SK-N-SH (cell line): Measurements from ENCODE around the gene AUTS2. TPM values are rescaled to one million over a fixed set of nuclear protein-coding genes. Genes with fewer than 3 reads are reported as not detected.

ENCODE experiments used
- CTCF ChIA-PET: fragments of 300-600, 350-600 bp; formaldehyde crosslinking; extraction: SDS; loops from one replicate; lab custom pipeline; 2021; lab: Yijun Ruan, JAX
- POLR2A ChIA-PET: fragments of 350-600 bp; sonication (Branson Sonifier 250); formaldehyde crosslinking; extraction: SDS; loops from one replicate; lab custom pipeline; 2020; ENCODE audit warnings: antibody characterized with exemption, inconsistent platforms; lab: Yijun Ruan, JAX
- DNase-seq: peaks from one replicate; pipeline ENCODE4 v3.0.0; 2012
- H2AFZ ChIP-seq: fragments of 200-600 bp; sonication (generic); 2 replicates; pipeline ENCODE4 v1.8.1; 2016; ENCODE audit warnings: antibody characterized with exemption, mild to moderate bottlenecking, low read depth
- H3F3A ChIP-seq: fragments of 200-600 bp; sonication (generic); replicated peaks from 2 replicates; pipeline ENCODE3; 2016; ENCODE audit warnings: antibody characterized with exemption, mild to moderate bottlenecking; ENCODE audit not compliant: insufficient read depth
- H3K27ac ChIP-seq, 2 experiments: fragments of 200-500 bp in 1 of 2; fragments of 200-600 bp in 1 of 2; sonication (Bioruptor generic) in 1 of 2; sonication (generic), shearing (Covaris generic) in 1 of 2; 2 replicates each; pipeline versions ENCODE4 v1.5.1 to v1.6.1; 2014 to 2016; ENCODE audit warnings: low read depth in 2 of 2, inconsistent platforms in 1 of 2, low read length in 1 of 2, mild to moderate bottlenecking in 1 of 2, mixed read lengths in 1 of 2
- H3K27me3 ChIP-seq: fragments of 200-600 bp; sonication (generic), shearing (Covaris generic); 2 replicates; pipeline ENCODE4 v1.6.1; 2016; ENCODE audit warnings: mixed run types; ENCODE audit not compliant: insufficient read depth
- H3K36me3 ChIP-seq, 2 experiments: fragments of 200-500 bp in 1 of 2; fragments of 200-600 bp in 1 of 2; sonication (Bioruptor generic) in 1 of 2; sonication (generic) in 1 of 2; replicated peaks in 1 of 2; 2 replicates each; pipeline versions ENCODE3 to v1.5.1; 2014 to 2016; ENCODE audit warnings: low read length in 1 of 2, mild to moderate bottlenecking in 1 of 2; ENCODE audit not compliant: insufficient read depth in 2 of 2, control insufficient read depth in 1 of 2
- H3K4me1 ChIP-seq, 2 experiments: fragments of 200-500 bp in 1 of 2; fragments of 200-600 bp in 1 of 2; sonication (Bioruptor generic) in 1 of 2; sonication (generic), shearing (Covaris generic) in 1 of 2; 2 replicates each; pipeline versions ENCODE4 v1.5.1 to v1.6.1; 2014 to 2016; ENCODE audit warnings: low read depth in 1 of 2, low read length in 1 of 2, mixed run types in 1 of 2; ENCODE audit not compliant: insufficient read depth in 2 of 2, control insufficient read depth in 1 of 2
- H3K4me2 ChIP-seq: fragments of 200-600 bp; sonication (generic), shearing (Covaris generic); 2 replicates; pipeline ENCODE4 v1.6.1; 2017; ENCODE audit warnings: mixed run types
- H3K4me3 ChIP-seq, 2 experiments: fragments of 200-500 bp in 1 of 2; fragments of 200-600 bp in 1 of 2; sonication (Bioruptor generic) in 1 of 2; sonication (generic), shearing (Covaris generic) in 1 of 2; 2 replicates each; pipeline versions ENCODE4 v1.5.1 to v1.8.1; 2014 to 2016; ENCODE audit warnings: low read depth in 2 of 2, inconsistent platforms in 1 of 2, low read length in 1 of 2, mild to moderate bottlenecking in 1 of 2, mixed read lengths in 1 of 2, moderate library complexity in 1 of 2
- H3K79me2 ChIP-seq: fragments of 200-600 bp; sonication (generic); 2 replicates; pipeline ENCODE4 v1.8.1; 2017; ENCODE audit warnings: mild to moderate bottlenecking; ENCODE audit not compliant: insufficient read depth
- H3K9ac ChIP-seq: fragments of 200-600 bp; sonication (generic); 2 replicates; pipeline ENCODE4 v1.6.1; 2017; ENCODE audit warnings: mixed run types
- H3K9me2 ChIP-seq: fragments of 200-600 bp; sonication (generic); 2 replicates; pipeline ENCODE4 v1.6.1; 2017; ENCODE audit warnings: mixed run types
- H3K9me3 ChIP-seq: fragments of 200-600 bp; sonication (generic); 2 replicates; pipeline ENCODE4 v1.6.1; 2017; ENCODE audit warnings: mixed run types, mild to moderate bottlenecking, moderate library complexity
- H4K20me1 ChIP-seq: fragments of 200-600 bp; sonication (generic); 2 replicates; pipeline ENCODE4 v1.6.1; 2017; ENCODE audit warnings: mild to moderate bottlenecking, mixed run types; ENCODE audit not compliant: insufficient read depth
- CHD2 ChIP-seq: fragments of 150-350 bp; IDR thresholded peaks from 2 replicates; pipeline ENCODE4 v1.6.1; 2018; ENCODE audit warnings: low read length; ENCODE audit not compliant: partially characterized antibody
- FOSL2 ChIP-seq: IDR thresholded peaks from 2 replicates; pipeline ENCODE4 v1.4.0; 2012; ENCODE audit warnings: low read depth, mild to moderate bottlenecking, moderate library complexity, borderline replicate concordance
- GABPA ChIP-seq: IDR thresholded peaks from 2 replicates; pipeline ENCODE4 v1.4.0; 2012; ENCODE audit warnings: low read depth, mild to moderate bottlenecking
- NRF1 ChIP-seq: IDR thresholded peaks from 2 replicates; pipeline ENCODE4 v1.6.1; 2012; ENCODE audit warnings: low read depth, mild to moderate bottlenecking, low read length
- RAD21 ChIP-seq: IDR thresholded peaks from 2 replicates; pipeline ENCODE4 v1.6.1; 2012; ENCODE audit warnings: mild to moderate bottlenecking, low read length
- RFX5 ChIP-seq: IDR thresholded peaks from 2 replicates; pipeline ENCODE4 v1.6.1; 2012; ENCODE audit warnings: mild to moderate bottlenecking, improper control_type of control experiment, low read length
- RXRA ChIP-seq: IDR thresholded peaks from 2 replicates; pipeline ENCODE4 v1.4.0; 2012; ENCODE audit warnings: low read depth, mild to moderate bottlenecking, borderline replicate concordance
- SIN3A ChIP-seq: IDR thresholded peaks from 2 replicates; pipeline ENCODE4 v1.6.1; 2012; ENCODE audit warnings: low read depth, mild to moderate bottlenecking, low read length, moderate library complexity, borderline replicate concordance
- TAF1 ChIP-seq: IDR thresholded peaks from 2 replicates; pipeline ENCODE4 v1.6.1; 2012; ENCODE audit warnings: low read depth, mild to moderate bottlenecking, low read length, moderate library complexity, borderline replicate concordance
- TCF12 ChIP-seq: IDR thresholded peaks from 2 replicates; pipeline ENCODE4 v1.4.0; 2012
- TEAD4 ChIP-seq: IDR thresholded peaks from 2 replicates; pipeline ENCODE4 v1.4.0; 2012; ENCODE audit warnings: mild to moderate bottlenecking, borderline replicate concordance; ENCODE audit not compliant: insufficient read depth
- USF1 ChIP-seq: IDR thresholded peaks from 2 replicates; pipeline ENCODE4 v1.4.0; 2012; ENCODE audit warnings: low read depth, borderline replicate concordance
- YY1 ChIP-seq: IDR thresholded peaks from 2 replicates; pipeline ENCODE4 v1.4.0; 2012; ENCODE audit warnings: low read depth, mild to moderate bottlenecking
- ZBTB33 ChIP-seq: IDR thresholded peaks from 2 replicates; pipeline ENCODE4 v1.4.0; 2012; ENCODE audit warnings: low read depth, borderline replicate concordance
- WGBS: methylation state at CpG from one replicate; pipeline ENCODE4 v1.1.6; 2017; ENCODE audit warnings: low lambda C conversion rate; 5-methylcytosine and 5-hydroxymethylcytosine counted together
- polyA plus RNA-seq, 3 experiments: library from polyadenylated mRNA; depleted of rRNA; stranded (reverse); fragments of >200 nt; gene quantifications; 2 replicates each; pipeline ENCODE4 v1.2.3, GENCODE V29; 2012
- TF ChIP-seq, protein P1 (sequence below): IDR thresholded peaks from 2 replicates; pipeline ENCODE4 v1.4.0; 2012; ENCODE audit warnings: low read depth

The AUTS2 gene
- polyA plus RNA-seq, 1 of the 3 experiments (the other 2 are of a cell fraction) = 15.6 TPM

DNA sequence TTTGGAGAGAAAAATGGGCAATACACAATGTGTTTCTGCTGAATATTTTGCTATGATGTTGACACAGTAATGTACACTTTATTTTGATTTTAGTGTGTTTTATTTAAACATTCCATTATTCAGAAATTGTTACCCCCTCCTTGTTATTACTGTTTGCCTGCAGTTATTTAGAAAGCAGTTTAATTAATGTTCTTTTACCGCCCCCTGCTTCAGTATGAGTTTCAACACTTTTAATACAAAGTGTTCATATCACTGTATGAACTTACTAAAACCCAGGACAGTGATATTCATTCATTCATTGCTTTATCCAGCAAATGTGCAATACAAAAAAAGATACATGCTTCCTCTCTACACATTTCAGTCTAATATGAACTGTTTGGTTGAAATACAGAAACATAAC lies 159.3 kb downstream of the AUTS2 start:
- WGBS = 92% methylated on average over 1 of the region's 1 CpG

DNA sequence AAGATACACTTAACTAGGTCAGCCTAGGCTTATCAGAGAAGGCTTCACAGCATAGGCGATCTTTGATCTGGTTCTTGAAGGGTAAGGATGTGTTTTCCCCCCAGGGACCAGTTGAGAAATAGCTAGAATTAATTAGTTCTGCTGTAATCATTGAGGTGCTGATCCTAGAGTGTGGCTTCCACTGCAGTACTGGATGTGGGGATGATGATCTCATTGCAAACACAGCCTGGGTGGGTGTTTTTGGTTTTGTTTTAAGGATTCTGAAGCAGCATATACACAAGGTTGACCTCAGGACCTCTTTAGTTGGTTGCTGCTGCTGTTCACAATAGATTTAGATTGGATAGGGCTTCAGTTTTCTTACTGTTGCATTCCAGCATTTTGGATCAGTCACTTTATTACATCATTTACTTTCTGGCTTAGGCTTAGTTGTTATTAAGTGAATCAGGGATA lies 159.7 kb downstream of the AUTS2 start:
- CTCF ChIA-PET = interaction anchor here (1.1 to 1.5 kb wide), 2 partner anchors 9 to 15 kb away, joined by 3 to 6 read pairs; no protein-coding TSS in a partner anchor
- no peak for DNase-seq

More for the DNA sequence above, 159.3 kb downstream of the AUTS2 start:
- ChIA-PET CTCF (interaction anchor here (0.9 to 1.5 kb wide), 4 partner anchors 8 to 20 kb away, joined by 3 to 6 read pairs (median 3); no protein-coding TSS in a partner anchor), POLR2A (no interaction called here)
- H3K79me2 ChIP-seq = peaks cover 3% of the 10 kb centered on the region; the same call in 1 of the 2 replicates
- no peak overlapping the region for H3K27ac ChIP-seq
- DNase-seq = no peak
- H3F3A ChIP-seq = no peaks in the 10 kb centered on the region
- H3K4me1 ChIP-seq = peaks cover 27 to 34% of the 10 kb centered on the region in 2 experiments; a peak in 3 of 4 replicates
- no peak for TF ChIP-seq TCF12
- TF ChIP-seq RAD21 = peak; percentile 32; the same call in 1 of the 2 replicates
- H3K27me3 ChIP-seq = no peaks in the 10 kb centered on the region
- no peak overlapping the region for H3K4me3 ChIP-seq
- no peaks in the 10 kb centered on the region for H3K9me2 ChIP-seq
- H3K9ac ChIP-seq = no peak overlapping the region
- H3K9me3 ChIP-seq = no peaks in the 10 kb centered on the region
- H3K4me2 ChIP-seq = no peak overlapping the region
- H3K36me3 ChIP-seq = no peaks in the 10 kb centered on the region
- H2AFZ ChIP-seq = no peak overlapping the region
- peaks cover 27% of the 10 kb centered on the region for H4K20me1 ChIP-seq

More for the DNA sequence above, 159.7 kb downstream of the AUTS2 start:
- peaks cover 27 to 34% of the 10 kb centered on the region in 2 experiments; a peak in 3 of 4 replicates for H3K4me1 ChIP-seq
- no peaks in the 10 kb centered on the region for H3K9me2 ChIP-seq
- no peaks in the 10 kb centered on the region for H3K9me3 ChIP-seq
- H3K4me3 ChIP-seq = no peak overlapping the region
- 67% methylated on average over 1 of the region's 1 CpG for WGBS
- no peak for TF ChIP-seq YY1
- no peak for TF ChIP-seq RXRA
- no peak for TF ChIP-seq RAD21
- TF ChIP-seq, protein P1, sequence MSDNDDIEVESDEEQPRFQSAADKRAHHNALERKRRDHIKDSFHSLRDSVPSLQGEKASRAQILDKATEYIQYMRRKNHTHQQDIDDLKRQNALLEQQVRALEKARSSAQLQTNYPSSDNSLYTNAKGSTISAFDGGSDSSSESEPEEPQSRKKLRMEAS = no peak
- no peak for TF ChIP-seq NRF1
- TF ChIP-seq ZBTB33 = no peak
- TF ChIP-seq TEAD4 = no peak
- TF ChIP-seq CHD2 = no peak
- TF ChIP-seq SIN3A = no peak
- no peak for TF ChIP-seq FOSL2
- no peak for TF ChIP-seq RFX5
- no peak for TF ChIP-seq USF1
- no peak for TF ChIP-seq TAF1
- no peak for TF ChIP-seq GABPA
- H3F3A ChIP-seq = no peaks in the 10 kb centered on the region
- H3K27ac ChIP-seq = no peak overlapping the region
- POLR2A ChIA-PET = interaction anchor here (0.6 kb wide), 1 partner anchor 18 kb away, joined by 3 read pairs; no protein-coding TSS in a partner anchor
- peaks cover 3% of the 10 kb centered on the region; the same call in 1 of the 2 replicates for H3K79me2 ChIP-seq
- no peak overlapping the region for H3K4me2 ChIP-seq
- H3K9ac ChIP-seq = no peak overlapping the region
- H3K36me3 ChIP-seq = no peaks in the 10 kb centered on the region
- no peaks in the 10 kb centered on the region for H3K27me3 ChIP-seq
- no peak overlapping the region for H2AFZ ChIP-seq
- H4K20me1 ChIP-seq = peaks cover 27% of the 10 kb centered on the region
